Smooth muscle cell (in vitro differentiated cells): ENCODE measurements around the gene UBR4. TPM values are rescaled to one million over a fixed set of nuclear protein-coding genes. Genes with fewer than 3 reads are reported as not detected.

Experiments used
- DNase-seq: peaks from one replicate; lab custom pipeline; 2025; ENCODE audit not compliant: unreplicated experiment; lab: John Stamatoyannopoulos, UW
- H2AFZ ChIP-seq: fragments of 200-600 bp; sonication (generic); 2 replicates; pipeline ENCODE4 v1.6.0; 2016; ENCODE audit warnings: antibody characterized with exemption, low read depth, mild to moderate bottlenecking
- H3F3A ChIP-seq: fragments of 200-600 bp; sonication (generic); 2 replicates; pipeline ENCODE4 v1.6.0; 2017; ENCODE audit warnings: antibody characterized with exemption, low read depth
- H3K27ac ChIP-seq: fragments of 200-600 bp; sonication (generic); 2 replicates; pipeline ENCODE4 v1.5.1; 2016; ENCODE audit warnings: low read depth, mild to moderate bottlenecking
- H3K27me3 ChIP-seq: fragments of 200-600 bp; sonication (generic); 2 replicates; pipeline ENCODE4 v1.6.1; 2016; ENCODE audit warnings: low read depth, mild to moderate bottlenecking
- H3K36me3 ChIP-seq: fragments of 200-600 bp; sonication (generic); 2 replicates; pipeline ENCODE4 v1.5.1; 2016; ENCODE audit warnings: low read depth
- H3K4me1 ChIP-seq: fragments of 200-600 bp; sonication (generic); 2 replicates; pipeline ENCODE4 v1.5.1; 2016; ENCODE audit warnings: low read depth
- H3K4me2 ChIP-seq: fragments of 200-600 bp; sonication (generic); 2 replicates; pipeline ENCODE4 v1.6.0; 2016; ENCODE audit warnings: mild to moderate bottlenecking
- H3K4me3 ChIP-seq: fragments of 200-600 bp; sonication (generic); 2 replicates; pipeline ENCODE4 v1.5.1; 2016; ENCODE audit warnings: mild to moderate bottlenecking
- H3K79me2 ChIP-seq: fragments of 200-600 bp; sonication (generic); 2 replicates; pipeline ENCODE4 v1.6.0; 2016; ENCODE audit warnings: low read depth, mild to moderate bottlenecking
- H3K9ac ChIP-seq: fragments of 200-600 bp; sonication (generic); 2 replicates; pipeline ENCODE4 v1.6.0; 2016; ENCODE audit warnings: low read depth
- H3K9me3 ChIP-seq: fragments of 200-600 bp; sonication (generic); replicated peaks from 2 replicates; pipeline ENCODE4 v1.5.1; 2016; ENCODE audit warnings: low read depth
- H4K20me1 ChIP-seq: fragments of 200-600 bp; sonication (generic); 2 replicates; pipeline ENCODE4 v1.6.0; 2016; ENCODE audit warnings: low read depth
- CTCF ChIP-seq: fragments of 200-600 bp; sonication (generic); IDR thresholded peaks from 2 replicates; pipeline ENCODE4 v1.5.1; 2017; ENCODE audit warnings: borderline replicate concordance, mild to moderate bottlenecking, antibody characterized with exemption; ENCODE audit not compliant: insufficient read depth, poor library complexity, severe bottlenecking
- WGBS: methylation state at CpG from one replicate; pipeline ENCODE4 v1.1.7; 2016; ENCODE audit warnings: low lambda C conversion rate; 5-methylcytosine and 5-hydroxymethylcytosine counted together
- polyA plus RNA-seq: library from polyadenylated mRNA; unstranded; fragments of >200 nt; fragmentation: Nextera tagmentation; extraction: Ambion mirVana; gene quantifications from 2 replicates; pipeline ENCODE4 v1.2.1, GENCODE V29; 2016
- total RNA-seq: library from RNA; depleted of rRNA; stranded (reverse); fragments of >200 nt; gene quantifications from 2 replicates; pipeline ENCODE4 v1.2.3, GENCODE V29; 2014

Gene UBR4
- total and polyA plus RNA-seq, 2 experiments from 2014 or later, result 62.7 to 142 TPM

GRCh38 chr1:19049798-19050197 is 160.3 kb downstream of the UBR4 start:
- no peak overlapping the region for H3K27ac ChIP-seq
- H3K79me2 ChIP-seq, result no peaks in the 10 kb centered on the region
- H3F3A ChIP-seq, result no peaks in the 10 kb centered on the region
- no peak overlapping the region for H2AFZ ChIP-seq
- 85% methylated on average over 5 of the region's 5 CpGs for WGBS
- no peaks in the 10 kb centered on the region for H3K27me3 ChIP-seq
- H3K9me3 ChIP-seq, result no peaks in the 10 kb centered on the region
- H3K9ac ChIP-seq, result no peak overlapping the region
- no peaks in the 10 kb centered on the region for H3K36me3 ChIP-seq
- H3K4me3 ChIP-seq, result no peak overlapping the region
- no peak overlapping the region for H3K4me2 ChIP-seq
- DNase-seq, result no peak
- no peak for TF ChIP-seq CTCF
- H3K4me1 ChIP-seq, result no peaks in the 10 kb centered on the region
- no peaks in the 10 kb centered on the region for H4K20me1 ChIP-seq

- Histone ChIP-seq H3K4me1 (no peaks in the 10 kb centered on the region), H3F3A (no peaks in the 10 kb centered on the region), H2AFZ (no peak overlapping the region), H3K79me2 (no peaks in the 10 kb centered on the region), H3K9ac (no peak overlapping the region), H4K20me1 (no peaks in the 10 kb centered on the region), H3K27me3 (no peaks in the 10 kb centered on the region), H3K9me3 (no peaks in the 10 kb centered on the region), H3K36me3 (no peaks in the 10 kb centered on the region), H3K4me3 (no peak overlapping the region), H3K4me2 (no peak overlapping the region), H3K27ac (no peak overlapping the region)
- WGBS, result 91% methylated on average over 15 of the region's 15 CpGs
- DNase-seq, result no peak
- no peak for TF ChIP-seq CTCF
Measured at GRCh38 chr1:19049128-19049768, 160.8 kb downstream of the UBR4 start.

- Histone ChIP-seq H3K9me3 (no peaks in the 10 kb centered on the region), H3K4me2 (no peak overlapping the region), H3K4me3 (no peak overlapping the region), H2AFZ (no peak overlapping the region), H3K4me1 (no peaks in the 10 kb centered on the region), H3K36me3 (no peaks in the 10 kb centered on the region), H3K9ac (no peak overlapping the region), H3K79me2 (no peaks in the 10 kb centered on the region), H3K27me3 (no peaks in the 10 kb centered on the region), H4K20me1 (no peaks in the 10 kb centered on the region), H3F3A (no peaks in the 10 kb centered on the region), H3K27ac (no peak overlapping the region)
- no peak for DNase-seq
- WGBS, result 85% methylated on average over 10 of the region's 10 CpGs
- TF ChIP-seq CTCF, result no peak
Measured at GRCh38 chr1:19046972-19047731, 162.9 kb downstream of the UBR4 start.
